ENCODE results near the gene PXDC1. TPM values are rescaled to one million over a fixed set of nuclear protein-coding genes. Genes with fewer than 3 reads are reported as not detected.
A peak's percentile ranks its signal among the peaks of the same experiment; 100 is the strongest.

Gene PXDC1
- total and polyA plus RNA-seq, 12 donors: 3.7 to 46.7 (median 22.5) TPM

DNA sequence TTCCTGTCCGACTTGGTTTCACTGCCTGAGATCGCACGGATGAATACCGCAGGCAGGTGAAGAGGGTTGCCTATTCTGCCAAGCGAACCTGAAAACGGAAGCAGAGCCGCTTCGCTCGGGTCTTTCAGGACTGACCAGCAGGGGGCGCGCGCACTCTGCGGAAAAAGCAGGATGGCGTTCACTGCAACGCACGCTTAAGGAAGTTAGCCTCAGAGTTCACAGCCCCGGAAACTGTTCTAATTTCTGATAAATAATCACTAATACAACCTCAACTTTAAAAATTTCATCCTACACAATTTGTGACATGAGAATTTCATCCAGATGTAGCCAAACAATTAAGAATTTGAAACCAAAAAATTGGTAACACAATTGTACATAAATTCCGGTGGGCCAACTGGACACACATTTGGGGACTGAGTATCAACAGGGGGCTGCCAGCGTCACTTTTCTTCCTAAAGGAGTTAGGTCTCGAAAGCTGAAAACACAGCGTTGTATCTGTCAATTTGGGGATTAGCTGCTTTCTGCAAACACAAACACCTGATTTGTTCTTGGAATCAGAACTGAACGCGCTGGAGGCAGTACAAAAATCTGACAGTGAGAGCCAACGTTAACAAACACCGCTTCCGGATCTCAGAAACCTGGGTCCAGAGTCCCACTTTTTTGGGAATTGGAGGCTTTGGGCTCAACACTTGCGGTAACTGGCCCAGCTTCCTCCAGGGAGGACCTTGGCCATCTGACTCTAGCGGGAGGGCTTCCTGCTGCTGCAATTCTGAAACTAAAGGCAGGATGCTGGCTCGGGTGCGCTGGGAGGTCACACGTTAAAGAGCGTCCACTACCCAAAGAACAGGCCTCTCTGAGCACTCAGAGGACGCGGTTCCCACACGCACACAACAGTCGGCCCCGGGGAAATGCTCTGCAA lies 8.8 kb downstream of the PXDC1 start:
- Histone ChIP-seq H3K27me3 (no peaks in the 10 kb centered on the region), H3K4me1 (replicated peaks in 1 of 2) (peaks cover 0 to 24% of the 10 kb centered on the region in 2 donors), H3K27ac (peak overlapping the region in 4 of 5 donors; percentile 34 to 88 (median 56)), H3K4me3 (peak overlapping the region in 1 of 4 donors; percentile 31), H3K9me3 (replicated peaks in 1 of 3) (no peaks in the 10 kb centered on the region), H3K36me3 (replicated peaks in 1 of 2) (peaks cover 0 to 11% of the 10 kb centered on the region in 2 donors)
- TF ChIP-seq POLR2A (IDR thresholded peaks at IDR 0.05): no peak
- TF ChIP-seq, protein P1, sequence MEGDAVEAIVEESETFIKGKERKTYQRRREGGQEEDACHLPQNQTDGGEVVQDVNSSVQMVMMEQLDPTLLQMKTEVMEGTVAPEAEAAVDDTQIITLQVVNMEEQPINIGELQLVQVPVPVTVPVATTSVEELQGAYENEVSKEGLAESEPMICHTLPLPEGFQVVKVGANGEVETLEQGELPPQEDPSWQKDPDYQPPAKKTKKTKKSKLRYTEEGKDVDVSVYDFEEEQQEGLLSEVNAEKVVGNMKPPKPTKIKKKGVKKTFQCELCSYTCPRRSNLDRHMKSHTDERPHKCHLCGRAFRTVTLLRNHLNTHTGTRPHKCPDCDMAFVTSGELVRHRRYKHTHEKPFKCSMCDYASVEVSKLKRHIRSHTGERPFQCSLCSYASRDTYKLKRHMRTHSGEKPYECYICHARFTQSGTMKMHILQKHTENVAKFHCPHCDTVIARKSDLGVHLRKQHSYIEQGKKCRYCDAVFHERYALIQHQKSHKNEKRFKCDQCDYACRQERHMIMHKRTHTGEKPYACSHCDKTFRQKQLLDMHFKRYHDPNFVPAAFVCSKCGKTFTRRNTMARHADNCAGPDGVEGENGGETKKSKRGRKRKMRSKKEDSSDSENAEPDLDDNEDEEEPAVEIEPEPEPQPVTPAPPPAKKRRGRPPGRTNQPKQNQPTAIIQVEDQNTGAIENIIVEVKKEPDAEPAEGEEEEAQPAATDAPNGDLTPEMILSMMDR (IDR thresholded peaks at IDR 0.05): peak; percentile 93 to 98 (median 96)
- 21 to 23% (median 22%) methylated on average over 36 to 37 of the region's 37 CpGs for WGBS, 4 donors
- peak; percentile 68 to 93 (median 81) for DNase-seq
- intact Hi-C loops (cut with DNase I): loop anchor here (5.0 to 10.0 kb wide), 4 partner anchors 145 to 272 kb away; no protein-coding TSS in a partner anchor

DNA sequence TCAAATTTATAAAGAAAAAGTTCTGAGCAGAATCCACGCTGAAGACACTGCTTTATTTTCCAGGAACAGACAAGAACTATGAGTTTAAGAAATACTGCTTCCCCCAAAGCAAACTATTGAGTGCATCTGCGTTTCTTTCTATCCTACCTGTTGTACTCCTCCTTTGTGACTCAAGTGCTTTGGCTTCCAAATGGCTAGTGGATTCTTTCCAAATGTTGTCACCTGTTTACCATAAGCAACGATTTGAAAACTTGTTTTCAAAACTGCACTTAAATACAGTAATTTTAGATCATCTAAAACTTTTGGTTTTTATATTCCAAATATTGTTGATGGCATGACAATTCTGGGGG lies 9.5 kb downstream of the PXDC1 start:
- H3K27me3 ChIP-seq: no peaks in the 10 kb centered on the region
- H3K36me3 ChIP-seq (replicated peaks in 1 of 2): peaks cover 0 to 16% of the 10 kb centered on the region in 2 donors
- DNase-seq: no peak
- intact Hi-C loops (cut with DNase I): loop anchor here (5.0 to 10.0 kb wide), 4 partner anchors 145 to 273 kb away; no protein-coding TSS in a partner anchor
- H3K4me3 ChIP-seq: peak overlapping the region in 1 of 4 donors; percentile 31
- H3K4me1 ChIP-seq (replicated peaks in 1 of 2): peaks cover 0 to 24% of the 10 kb centered on the region in 2 donors
- H3K9me3 ChIP-seq (replicated peaks in 1 of 3): no peaks in the 10 kb centered on the region
- TF ChIP-seq, protein P1 (IDR thresholded peaks at IDR 0.05): no peak
- TF ChIP-seq POLR2A (IDR thresholded peaks at IDR 0.05): no peak
- H3K27ac ChIP-seq: peak overlapping the region in 2 of 5 donors; percentile 62 to 88
- 36 to 49% (median 38%) methylated on average over 3 of the region's 3 CpGs for WGBS, 4 donors

DNA sequence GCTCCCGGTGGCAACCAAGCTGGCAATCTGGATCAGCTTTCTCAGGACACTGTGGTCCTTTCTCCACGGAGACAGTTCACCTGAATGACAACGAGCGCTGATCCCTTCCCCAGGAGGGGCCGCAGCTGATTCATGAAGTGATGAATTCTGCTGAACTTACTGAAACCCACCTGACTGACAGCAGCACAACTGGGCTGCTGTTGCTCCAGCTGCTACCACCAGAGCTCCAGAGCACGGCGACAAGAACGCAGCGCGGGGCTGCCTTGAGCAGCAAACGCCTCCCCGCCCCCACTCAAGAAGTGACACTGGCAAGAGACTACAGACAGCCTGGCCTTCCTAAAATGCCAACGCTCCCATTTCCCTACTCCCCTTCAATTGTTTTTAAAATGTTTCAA lies 10.0 kb downstream of the PXDC1 start:
- H3K9me3 ChIP-seq (replicated peaks in 1 of 3): no peaks in the 10 kb centered on the region
- peaks cover 0 to 24% of the 10 kb centered on the region in 2 donors for H3K4me1 ChIP-seq (replicated peaks in 1 of 2)
- no peak overlapping the region for H3K27ac ChIP-seq
- H3K4me3 ChIP-seq: no peak overlapping the region
- WGBS, 4 donors: 73 to 86% (median 82%) methylated on average over 13 of the region's 13 CpGs
- H3K27me3 ChIP-seq: no peaks in the 10 kb centered on the region
- TF ChIP-seq POLR2A (IDR thresholded peaks at IDR 0.05): no peak
- TF ChIP-seq, protein P1 (IDR thresholded peaks at IDR 0.05): no peak
- peaks cover 0 to 22% of the 10 kb centered on the region in 2 donors for H3K36me3 ChIP-seq (replicated peaks in 1 of 2)
- intact Hi-C loops (cut with DNase I): loop anchor here (5.0 to 10.0 kb wide), 4 partner anchors 146 to 273 kb away; no protein-coding TSS in a partner anchor
- no peak for DNase-seq

Measured in adrenal gland (tissue), 12 donors.